Measurements from ENCODE around the gene CDHR3. TPM values are rescaled to one million over a fixed set of nuclear protein-coding genes. Genes with fewer than 3 reads are reported as not detected.
A peak's percentile ranks its signal among the peaks of the same experiment; 100 is the strongest.

CDHR3 gene
- total RNA-seq, 1 donor from 2014 or later, result 16.1 TPM

DNA sequence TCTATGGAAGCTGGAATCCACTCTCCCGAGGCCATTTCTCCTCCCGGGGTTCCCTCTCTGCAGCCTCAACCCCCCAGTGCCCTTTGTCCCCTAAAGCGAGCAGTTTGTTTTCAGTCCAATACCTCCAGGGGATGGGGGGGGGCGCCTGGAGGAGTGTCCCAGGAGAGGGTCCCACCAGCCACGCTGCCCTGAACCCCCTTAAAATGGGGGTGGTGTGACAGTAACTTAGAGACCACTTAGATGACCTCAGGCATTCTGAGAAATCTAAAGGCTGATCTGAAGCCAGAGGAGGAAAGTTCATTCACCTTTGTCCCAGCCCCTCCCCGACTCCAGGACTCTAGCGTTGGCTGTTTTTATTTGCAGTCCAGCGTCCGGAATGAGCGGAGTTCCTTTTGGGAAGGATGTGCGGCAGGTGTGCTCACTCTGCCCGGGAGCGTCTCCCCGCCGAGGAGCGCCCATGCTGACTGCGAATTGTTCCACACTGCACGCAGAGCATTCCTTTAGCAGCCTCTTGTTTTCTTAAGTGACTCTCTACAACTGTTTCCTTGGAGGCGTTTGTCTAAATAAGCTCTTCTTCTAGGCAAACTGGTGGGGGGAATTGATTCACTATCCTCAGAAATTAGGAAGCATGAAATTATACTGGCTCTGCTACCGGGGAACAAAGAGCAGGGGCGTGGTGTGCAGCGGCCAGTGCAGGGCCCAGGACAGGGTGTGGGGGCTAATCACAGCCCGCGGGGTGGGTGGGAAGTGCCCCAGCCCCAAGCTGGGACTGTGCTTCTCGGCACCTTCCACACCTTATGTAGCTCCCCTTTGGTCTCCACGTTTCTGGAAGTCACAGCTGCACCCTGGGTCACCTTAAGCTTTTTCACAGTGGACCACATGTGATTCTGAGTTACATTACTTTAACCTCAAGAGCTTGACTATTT is 102.8 kb downstream of the CDHR3 start:
- DNase-seq, result peak; percentile 10

DNA sequence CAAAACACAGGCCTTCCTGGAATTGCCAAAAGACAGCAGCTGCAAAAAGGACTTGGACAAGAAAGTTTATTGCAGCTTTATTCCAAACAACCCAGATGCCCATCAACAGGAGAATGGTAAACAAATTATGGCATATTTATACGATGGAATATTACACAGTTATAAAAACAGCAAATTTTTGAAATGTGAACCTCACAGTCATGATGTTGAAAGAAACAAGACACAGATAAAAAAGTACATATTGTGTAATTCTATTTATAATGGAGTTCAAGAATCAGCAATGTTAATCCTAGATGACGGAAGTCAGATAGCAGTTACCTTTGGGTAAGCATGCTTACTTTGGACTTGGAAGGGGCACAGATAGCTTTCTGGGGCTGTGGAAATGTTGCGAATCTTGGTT is 104.6 kb downstream of the CDHR3 start:
- no peak for DNase-seq

DNA sequence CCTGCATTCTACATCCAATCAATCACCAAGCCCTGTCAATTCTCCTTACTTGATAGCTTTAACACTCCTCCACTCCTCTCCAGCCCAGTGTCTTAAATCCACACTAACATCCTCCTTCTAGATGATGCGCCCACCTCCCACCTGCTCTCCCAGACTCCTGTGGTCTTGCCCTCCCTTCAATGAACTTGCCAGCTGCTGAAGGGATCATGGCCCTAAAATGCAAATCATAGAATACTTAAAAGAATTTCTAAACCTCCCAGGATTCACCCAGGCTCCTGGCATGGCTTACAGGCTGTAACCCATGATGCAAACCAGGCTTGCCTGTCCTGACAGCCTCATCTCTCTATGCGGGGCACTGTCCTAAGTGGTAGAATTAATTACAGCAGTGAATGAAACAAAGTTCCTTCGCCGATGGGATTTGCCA is 105.5 kb downstream of the CDHR3 start:
- DNase-seq, result no peak

DNA sequence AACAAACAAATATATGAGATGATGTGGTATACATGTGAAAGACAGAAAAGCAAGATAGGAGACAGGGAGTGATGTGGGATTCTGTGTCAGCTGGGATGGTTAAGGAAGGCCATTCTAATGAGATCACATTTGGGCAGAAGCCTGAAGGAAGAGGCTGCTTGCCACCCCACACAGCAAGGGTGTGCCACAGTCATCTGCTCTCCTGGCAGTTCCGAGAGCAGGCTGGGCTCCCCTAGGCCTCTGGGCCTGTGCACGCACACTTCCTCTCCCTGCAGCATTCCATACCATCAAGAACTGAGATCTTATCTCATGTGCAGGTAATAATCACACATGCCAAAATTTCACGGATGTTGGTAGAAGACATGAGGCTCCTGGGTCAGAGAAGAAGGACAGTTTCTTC is 105.9 kb downstream of the CDHR3 start:
- DNase-seq, result no peak

DNA sequence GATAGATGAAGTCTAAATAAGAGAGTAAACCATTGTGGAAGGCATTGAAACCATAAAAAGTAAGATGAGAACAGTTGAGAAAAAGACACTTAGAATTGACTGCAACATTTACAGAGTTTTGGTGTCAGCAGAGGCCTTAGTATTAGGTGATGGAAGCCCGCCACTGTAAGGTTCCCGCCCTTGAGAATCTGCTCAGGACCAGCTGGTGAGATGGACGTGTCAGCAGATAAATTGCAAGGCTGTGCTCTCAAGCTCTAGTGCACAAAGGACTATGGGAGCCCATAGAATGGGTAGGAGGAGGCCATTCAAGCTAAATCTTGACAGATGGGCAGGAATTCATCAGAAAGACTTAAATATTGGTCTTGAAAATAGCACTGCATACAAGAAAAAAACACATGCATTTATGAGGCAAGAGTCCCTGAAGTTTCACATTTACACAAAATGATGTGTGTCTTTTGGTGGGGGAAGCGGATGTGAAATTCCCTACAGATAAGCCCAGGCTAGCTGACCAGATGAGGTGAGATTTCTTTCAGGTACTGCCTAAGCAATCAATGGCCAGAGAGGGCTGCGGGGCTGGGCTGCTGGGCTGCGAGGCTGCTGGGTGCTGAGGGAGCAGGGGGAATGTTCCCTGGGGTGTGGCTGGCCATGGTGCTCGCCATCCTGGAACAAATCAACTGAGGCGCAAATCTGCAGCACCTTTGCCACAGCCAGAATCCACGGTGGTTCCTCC is 106.6 kb downstream of the CDHR3 start:
- no peak for DNase-seq

DNA sequence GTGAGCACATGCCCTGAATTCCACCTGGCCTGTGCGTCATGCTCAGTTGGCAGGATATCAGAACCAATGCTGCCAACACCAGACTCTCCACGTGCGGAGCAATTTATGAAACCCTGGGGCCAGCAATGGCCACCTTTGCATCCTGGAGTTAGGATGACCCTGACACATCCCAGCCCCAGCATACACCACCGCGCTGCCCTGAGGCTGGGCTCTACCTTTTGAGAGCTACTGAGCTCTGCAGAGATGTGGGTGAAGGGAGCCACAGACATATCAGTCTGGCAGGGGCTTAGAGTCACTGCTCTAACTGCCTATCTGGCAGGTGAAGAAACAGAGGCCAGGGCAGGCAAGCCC is 107.1 kb downstream of the CDHR3 start:
- no peak for DNase-seq

DNA sequence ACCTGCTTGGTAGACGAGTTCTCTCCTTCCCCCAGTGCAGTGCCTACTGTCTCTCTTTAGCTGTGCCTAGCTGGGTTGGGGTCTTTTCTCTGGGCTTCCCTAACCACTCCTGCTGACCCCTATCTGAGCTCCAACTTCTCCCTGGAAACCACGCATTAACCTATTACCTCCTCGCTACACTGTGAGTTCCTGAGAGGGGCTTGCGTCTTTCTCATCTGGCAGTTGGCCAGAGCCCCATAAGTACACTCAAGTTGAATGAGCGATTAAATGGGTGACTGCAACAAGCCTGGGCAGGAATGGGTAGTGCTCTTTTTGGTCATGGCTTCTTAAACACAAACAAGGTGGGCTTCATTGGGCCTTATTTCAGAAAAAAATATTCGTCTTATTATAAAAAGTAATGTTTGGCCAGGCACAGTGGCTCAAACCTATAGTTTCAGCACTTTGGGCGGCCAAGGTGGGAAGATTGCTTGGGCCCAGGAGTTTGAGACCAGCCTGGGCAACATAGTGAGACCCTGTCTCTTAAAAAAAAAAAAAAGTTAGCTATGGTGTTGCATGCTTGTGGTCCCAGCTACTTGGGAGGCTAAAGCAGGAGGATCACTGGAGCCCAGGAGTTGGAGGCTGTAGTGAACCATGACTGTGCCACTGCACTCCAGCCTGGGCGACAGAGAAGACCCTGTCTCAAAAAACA is 107.6 kb downstream of the CDHR3 start:
- no peak for DNase-seq

DNA sequence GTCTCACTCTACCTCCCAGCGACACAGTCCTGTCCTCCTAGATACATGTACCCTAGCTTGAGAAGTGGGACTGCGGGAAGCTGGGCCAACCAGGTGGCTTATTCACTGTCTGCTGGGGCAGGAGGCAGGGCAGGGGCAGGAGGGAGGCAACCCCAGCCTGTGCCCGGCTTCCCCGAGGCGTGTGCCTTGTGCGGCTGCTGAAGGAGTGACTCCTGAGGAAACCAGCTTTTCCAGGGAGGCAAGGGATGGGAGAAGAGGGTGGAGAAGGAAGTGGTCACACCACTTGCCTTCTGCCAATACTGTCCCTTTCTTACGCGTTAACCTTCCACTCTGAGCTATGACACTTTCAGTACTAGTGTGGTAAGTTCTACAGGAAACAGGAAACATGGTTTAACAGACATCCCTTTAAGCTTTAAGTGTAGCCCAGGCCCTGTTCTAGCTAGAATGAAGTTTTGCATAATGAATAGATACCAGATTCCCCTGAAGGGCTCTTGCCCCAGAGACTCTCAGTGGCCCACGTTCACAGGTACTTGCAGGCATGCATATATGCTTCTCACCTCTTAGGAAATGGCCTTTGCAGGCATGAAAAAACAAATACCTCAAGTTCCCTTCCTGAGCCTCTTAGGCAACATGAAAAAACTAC is 108.4 kb downstream of the CDHR3 start:
- no peak for DNase-seq

DNA sequence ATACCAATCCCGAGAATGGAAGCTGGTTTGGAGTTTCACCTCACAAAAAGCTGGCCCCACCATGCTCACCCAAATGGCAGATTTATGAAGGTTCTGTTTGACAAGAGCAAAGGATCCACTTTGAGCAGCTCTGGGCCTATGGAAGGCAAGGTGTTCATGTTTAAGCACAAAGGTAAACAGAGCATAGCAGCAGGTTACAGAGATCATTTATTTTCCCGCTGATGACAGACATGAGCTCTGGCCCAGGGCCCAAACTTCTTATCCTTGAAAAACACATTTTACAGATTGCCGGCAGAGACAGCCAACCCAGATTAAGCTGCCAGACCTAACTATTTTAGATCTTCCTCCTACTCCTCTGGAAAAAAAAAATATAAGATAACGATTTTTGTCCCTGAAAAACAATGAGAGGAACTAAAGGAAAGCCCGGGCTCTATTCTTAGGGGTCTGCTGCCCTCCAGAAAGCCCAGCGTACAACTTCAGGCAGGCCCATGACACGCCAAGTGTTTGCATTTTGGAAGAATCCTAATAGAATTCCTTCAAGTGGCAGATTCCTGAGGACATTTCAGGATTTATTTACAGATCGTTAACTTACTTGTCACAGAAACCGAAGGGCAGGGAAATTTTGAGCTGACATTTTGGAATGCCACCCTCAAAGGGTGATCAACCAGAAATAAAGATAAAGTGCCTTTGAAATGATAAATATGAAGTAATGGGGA is 109.1 kb downstream of the CDHR3 start:
- DNase-seq, result no peak

DNA sequence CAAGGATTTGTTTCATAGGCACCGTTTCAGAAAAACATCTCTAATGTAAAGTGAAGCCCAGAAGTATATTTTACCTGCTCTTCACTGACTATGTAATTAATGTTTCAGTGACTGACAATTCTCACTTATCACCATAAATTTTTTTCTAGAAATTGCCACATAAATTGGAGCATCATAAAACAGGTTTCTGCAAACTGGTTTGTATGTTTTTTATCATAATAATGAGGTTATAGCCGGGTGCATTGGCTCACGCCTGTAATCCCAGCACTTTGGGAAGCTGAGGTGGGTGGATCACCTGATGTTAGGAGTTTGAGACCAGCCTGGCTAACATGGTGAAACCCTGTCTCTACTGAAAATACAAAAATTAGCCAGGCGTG is 109.6 kb downstream of the CDHR3 start:
- no peak for DNase-seq

DNA sequence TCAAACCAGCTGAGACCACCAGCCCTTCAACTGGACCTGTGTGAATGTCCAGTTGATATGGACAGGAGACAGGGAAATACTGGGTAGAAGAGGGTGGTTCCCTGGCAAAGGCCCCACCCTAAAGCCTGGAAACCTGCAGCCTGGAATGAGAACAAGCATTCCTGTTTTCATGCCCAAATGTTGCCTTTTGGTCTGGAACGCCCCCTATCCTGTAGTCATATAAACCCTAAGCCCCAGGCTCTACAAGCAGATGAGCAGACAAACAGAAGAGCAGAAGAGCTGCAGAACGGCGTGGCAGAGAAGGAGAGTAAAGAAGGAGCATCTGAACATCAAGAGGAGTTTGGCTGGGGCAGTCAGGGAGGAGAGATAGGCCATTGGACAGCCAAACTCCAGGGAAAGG is 110.6 kb downstream of the CDHR3 start:
- no peak for DNase-seq

DNA sequence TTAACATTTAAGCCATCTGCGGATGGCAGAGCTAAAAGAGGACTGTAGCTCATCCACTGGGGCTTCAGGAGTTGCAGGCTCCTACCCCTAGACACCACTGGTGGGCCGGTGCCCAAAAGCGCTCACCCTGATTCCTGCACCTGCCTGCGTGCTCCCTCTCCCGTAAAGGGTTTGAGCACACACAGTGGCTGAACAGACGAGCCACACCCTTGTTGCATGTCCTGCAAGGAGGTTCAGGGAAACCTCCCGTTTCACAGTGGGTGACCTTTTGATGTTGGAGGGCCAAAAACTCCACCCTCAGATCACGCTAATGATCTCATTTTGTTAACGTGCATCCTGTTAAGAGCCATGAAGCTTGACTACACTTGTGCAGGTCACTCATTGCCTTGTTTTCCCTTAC is 111.2 kb downstream of the CDHR3 start:
- no peak for DNase-seq

DNA sequence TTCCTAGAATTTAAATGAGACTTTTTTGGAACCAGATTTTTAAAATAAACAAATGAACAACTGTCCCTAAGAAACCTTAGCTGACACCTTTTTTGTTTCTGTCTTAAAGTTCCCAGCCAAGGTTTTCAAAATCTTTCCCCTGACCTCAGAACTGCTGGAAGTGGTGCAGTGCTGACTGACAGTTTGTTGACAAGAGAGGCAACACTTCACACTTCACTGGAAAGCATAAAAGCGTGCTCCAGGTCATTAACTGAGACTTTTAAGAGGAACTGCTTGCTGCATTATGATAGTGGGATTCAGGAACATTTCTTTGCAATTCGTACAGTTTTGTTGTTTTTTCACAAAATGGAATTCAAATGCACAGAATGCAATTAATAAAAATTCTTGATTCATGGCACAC is 112.9 kb downstream of the CDHR3 start:
- DNase-seq, result no peak

DNA sequence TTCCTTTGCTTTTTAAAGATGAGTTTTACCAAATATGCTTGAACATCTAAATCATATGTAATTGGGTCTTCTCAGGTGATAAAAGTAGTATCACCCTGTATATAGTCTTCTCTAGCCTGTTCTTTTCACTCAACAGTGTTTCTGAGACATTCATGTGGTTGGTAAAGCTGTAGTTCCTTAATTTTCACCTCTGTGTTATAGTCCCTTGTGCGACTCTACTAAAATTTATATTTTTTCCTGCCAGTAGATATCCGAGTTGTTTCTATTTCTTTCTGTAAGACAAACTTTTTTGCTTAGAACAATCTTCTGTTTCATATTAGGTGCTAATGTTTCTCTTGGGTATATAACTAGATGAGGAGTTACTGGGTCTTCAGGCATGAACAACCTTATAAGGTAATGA is 113.5 kb downstream of the CDHR3 start:
- no peak for DNase-seq

DNA sequence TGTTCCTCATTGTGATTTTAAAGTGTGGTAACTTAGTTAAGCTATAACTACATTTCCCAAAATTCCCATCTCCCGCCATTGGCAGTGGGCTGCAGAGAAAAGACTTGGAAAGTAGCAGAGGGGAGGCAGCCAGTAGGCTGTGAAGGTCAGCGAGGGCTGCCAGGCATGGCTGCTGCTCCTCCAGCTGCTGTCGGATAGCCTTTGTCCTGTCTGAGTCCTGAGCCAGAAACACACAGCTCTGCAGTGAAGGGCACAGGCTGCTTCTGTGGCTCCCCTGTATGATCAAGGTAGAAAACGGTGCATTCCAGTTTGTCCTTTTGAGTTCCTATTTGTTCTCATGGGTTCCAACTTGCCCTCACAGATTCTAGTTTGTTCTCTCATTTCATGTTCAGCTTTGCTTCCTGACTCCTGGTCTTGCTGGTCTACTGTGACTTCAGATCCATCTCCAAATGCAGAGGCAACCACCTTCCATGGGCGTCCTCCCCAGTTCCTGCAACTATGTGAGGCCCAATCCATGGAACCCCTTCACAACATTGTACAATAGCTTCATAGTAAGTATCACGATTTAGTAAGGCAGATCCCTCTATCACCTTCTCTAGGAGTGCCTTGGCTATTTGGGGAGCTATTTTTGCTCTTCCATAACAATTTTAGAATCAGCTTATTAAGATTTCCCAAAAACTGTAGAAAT is 117.4 kb downstream of the CDHR3 start:
- no peak for DNase-seq

DNA sequence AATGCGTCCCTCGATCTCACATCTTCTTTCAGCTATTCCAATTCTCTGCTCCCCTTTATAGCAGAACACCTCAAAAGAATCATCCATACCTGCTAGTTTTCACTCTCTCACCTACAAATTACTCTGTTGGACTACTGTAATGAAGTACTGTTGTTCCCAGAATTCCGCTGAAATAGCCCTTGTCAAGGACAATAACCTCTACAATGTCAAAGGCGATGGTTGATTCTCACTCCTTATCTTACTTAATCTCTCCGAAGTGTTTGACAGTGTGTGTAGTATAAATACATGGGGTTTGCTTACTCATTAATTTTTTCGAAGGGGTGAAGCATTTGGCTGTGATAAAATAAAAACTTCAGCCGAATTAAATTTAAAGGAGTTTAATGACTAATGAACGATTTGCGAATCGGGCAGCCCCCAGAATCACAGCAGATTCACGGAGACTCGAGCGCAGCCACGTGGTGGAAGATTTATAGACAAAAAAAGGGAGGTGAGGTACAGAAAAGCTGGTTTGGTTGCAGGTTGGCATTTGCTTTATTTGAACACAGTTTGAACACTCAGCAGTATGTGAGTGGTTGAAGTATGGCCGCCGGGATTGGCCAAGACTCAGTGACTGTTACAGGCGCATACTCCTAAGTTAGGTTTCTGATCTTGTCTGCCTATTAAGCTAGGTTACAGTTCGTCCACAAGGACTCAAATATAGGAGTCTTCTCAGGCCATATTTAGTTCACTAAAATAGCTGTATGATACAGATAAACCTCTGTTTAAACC is 119.2 kb downstream of the CDHR3 start:
- DNase-seq, result no peak

Data from occipital lobe (tissue), 2 donors.